ENCODE measurements around the gene AFMID.

The AFMID gene

GRCh38 chr17:78255953-78256706, 69.0 kb downstream of the AFMID start:
- DNase-seq, result no peak

GRCh38 chr17:78256707-78257591, 69.8 kb downstream of the AFMID start:
- DNase-seq, result no peak

Measured in fibroblast of skin of back (primary cell).